ENCODE data around the gene SORCS1.
"Not testable (repeated sequence)": the region's sequence is repeated elsewhere in the genome, so short reads cannot be mapped to it uniquely, and the experiment has no call there.

The SORCS1 gene

DNA sequence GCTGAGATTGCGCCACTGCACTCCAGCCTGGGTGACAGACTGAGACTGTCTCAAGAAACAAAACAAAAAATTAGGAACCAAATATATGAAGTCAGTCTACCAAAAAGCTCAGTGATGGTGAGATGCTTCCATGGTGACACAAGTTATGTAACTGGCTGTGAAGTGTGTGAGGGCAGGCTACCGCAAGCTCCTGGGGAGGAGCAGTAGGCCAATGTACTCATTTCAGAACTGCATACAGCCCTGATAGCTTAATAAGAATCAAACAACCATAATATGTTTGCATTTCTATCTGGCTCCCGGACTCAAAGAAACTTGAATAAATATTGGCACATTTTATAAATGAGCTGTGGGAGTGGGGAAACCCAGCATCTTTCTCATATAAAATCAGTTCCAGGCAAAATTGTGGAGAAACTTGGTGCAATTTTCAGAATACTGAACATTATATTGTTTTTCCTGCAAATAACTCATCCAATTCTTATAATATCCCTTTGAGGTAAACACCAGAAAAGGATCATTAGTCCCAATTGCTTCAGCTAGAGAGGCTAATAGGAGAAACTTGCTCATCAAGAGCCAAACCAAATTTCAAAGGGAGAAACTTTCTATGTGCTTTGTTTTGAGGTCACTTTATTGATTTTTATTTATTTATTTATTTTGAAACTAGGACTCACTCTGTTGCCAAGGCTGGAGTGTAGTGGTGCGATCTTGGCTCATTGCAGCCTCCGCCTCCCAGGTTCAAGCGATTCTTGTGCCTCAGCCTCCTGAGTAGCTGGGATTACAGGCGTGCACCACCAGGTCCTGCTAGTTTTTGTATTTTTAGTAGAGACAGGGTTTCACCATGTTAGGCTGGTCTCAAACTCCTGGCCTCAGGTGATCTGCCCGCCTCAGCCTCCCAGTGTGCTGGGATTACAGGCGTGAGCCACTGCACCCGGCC, 127.0 kb downstream of the SORCS1 start:
- DNase-seq, result no peak

DNA sequence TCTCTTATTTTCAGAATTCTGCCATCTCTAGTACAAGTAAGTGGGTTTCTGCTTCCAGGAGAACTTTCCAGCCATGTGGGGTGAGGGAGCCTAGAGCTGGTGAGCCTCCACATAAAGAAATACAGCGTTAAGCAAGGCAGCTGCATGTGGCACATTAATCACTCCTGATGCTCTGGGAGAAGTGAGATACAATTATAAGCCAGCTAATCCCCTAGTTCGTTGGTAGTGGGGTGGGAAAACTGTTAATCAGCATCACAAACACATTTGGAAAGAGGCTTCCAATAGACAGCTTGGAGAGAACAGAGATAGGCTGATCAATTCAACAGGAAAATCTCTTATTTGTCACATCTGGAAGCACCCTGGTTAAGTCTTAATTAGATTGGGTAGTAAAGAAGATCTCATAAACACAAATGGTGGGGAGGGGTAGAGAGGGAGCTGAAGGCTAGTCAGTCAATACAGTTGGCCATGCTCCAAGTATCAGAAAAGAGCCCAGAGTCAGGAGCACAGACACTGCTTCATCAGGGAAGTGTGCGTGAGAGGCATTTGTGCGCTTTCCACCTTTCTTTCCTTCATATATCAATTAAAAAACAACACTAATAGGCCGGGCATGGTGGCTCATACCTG, 130.6 kb downstream of the SORCS1 start:
- no peak for DNase-seq

DNA sequence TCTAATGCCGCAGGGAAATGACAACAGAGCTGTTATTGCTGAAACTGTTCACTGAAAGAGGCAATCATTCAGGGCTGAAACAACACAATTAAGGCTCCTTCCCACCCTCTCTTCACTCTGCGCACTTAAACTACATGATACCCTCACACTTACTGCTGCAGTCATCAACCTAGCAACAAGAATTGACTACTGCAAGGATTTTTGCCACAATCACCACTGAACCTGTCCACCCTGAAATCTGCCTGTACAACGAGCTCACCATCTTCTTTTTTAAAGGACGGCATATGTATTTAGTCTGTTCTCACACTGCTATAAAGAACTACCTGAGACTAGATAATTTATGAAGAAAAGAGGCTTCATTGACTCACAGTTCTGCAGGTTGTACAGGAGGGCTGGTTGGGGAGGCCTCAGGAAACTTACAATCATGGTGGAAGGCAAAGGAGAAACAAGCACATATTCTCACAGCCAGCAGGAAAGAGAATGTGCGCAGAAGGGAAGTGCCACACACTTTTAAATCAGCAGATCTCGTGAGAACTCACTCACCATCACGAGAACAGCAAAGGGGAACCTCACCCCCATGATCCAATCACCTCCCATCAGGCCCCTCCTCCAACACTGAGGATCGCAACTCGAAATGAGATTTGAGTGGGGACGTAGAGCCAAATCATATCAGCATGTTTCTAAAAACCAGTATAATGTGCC, 131.7 kb downstream of the SORCS1 start:
- no peak for DNase-seq

DNA sequence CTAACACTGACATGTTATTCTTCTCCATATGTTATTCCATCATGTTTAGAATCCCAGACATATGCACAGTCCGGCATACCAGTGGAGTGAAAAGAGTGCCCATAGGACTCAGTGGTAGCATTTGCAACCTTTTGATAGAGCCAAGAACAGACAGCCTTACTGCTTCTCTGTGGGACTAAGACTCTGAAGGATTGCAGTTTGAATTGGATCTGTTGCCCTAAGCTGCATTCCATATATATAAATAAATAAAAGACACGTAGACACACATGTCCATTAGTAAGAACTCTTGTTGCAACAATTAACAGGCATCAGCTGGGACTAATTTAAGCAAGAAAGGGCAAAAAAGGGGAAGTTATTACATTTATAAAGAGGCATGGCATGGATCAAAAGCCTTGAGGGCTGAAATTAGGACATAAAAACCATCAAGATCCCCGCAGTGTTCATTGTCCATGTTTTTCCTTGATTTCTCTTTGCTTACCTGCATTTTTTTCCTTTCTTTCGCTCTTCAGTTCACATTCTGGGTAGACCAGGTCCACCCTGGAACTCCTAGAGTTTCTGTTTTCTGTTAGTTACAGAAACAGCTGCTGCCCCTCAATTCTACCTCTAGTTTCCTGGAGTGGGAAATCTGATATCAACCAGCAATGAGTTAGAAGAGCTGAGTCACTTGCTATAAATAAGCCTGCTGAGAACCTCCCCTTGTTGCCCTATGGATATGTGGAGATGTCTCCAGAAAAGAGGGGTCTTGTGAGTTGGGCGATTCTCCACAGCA, 132.4 kb downstream of the SORCS1 start:
- peak; percentile 7 to 24 for DNase-seq

DNA sequence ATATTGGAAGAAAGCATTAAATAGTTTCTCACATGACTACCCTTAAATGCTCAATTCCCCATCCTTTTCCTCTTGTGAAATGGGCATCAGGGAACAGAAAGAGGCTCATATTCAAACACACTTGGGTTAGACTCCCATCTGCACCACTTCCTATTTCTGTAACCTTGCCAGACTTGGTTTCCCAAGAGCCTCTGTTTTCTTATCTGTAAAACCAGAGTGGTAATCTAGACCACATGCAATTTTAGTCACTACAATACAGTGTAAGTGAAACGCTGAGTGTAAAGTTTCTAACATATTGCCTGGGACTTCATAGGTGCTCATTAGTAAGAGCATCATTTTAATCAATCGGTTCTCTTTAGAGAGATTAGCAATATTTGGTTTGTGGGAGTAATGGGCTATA, 136.3 kb downstream of the SORCS1 start:
- DNase-seq, result peak in 1 of 2 donors; percentile 7

DNA sequence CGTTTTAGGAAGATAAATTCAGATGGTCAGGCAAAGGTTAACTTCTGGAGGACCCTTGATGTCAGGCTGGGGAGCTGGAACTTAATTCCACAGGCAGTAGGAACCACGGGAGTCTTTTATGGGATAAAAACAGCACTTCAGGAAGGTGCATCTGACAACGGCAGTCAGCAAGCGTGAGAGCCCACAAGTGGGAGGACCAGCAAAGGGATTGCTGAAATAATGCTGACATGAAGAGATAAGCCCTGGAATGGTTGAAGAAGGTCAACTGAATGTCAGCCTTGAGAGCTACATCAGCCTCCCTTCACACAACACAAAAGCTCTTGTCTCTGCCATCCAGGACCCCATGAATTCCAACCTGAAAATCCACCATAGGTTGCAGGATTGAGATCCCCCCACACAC, 138.8 kb downstream of the SORCS1 start:
- DNase-seq, result no peak

DNA sequence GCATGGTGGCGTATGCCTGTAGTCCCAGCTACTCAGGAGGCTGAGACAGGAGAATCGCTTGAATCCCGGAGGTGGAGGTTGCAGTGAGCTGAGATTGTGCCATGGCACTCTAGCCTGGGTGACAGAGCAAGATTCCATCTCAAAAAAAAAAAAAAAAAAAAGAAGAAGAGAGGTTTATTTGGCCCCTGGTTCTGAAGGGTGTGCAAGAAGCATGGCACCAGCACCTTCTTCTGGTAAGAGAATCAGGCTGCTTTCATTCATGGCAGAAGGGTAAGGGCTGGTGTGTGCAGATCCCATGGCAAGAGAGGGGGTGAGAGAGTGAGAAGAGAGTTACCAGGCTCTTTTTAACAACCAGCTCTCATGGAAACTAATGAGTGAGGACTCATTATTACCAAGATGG, 140.5 kb downstream of the SORCS1 start:
- not testable (repeated sequence) for DNase-seq

DNA sequence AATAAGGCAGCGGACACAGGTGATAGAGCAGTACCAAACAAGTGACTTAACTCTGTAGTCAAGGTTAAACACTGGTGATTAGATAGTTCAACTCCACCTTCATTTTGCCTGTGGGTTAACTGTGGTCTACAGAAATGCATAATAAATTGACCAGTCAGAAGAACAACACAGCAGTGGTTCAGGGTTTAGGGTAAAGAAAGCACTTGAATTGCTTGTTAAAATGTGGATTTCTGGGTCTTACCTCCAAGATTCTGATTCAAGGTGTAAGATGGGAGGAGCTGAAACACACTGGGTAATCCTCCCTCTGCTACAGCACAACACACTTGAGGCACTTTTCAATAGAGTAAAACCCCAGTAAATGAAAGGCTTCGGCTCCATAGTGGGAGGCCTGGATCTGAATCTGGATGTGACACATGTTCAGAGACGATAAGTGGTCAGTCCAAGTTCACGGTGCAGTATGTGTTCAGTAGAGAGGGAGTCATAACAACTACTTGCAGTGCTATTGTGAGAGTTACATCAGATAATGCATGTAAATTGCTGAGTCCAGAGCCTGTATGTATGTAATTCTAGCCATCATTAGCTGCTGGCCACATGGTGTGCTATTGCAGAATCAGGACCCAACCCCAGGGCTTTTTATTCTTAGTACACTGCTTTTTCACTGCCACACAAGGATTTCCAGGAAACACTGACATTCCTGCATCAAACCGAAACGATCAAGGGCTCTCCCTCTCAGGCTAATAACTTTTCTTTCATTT, 141.7 kb downstream of the SORCS1 start:
- no peak for DNase-seq

DNA sequence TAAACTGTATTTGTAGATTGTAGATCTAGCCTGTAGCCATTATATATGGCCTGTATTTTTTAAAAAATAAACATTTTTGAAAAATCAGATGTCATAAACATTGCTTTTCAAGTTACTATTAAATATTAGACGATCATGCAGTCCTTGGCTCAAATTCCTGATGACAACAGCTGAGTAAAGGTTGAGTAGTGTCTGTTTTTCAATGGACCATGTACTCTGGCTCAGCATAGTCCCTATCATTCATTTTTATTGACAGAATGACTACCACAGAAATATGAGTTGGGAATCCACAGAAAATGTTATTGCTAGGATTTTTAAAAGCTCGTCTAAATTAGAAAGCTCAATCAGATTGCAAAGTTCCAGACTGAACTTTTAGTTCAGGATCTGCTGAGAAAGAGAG, 145.4 kb downstream of the SORCS1 start:
- DNase-seq, result no peak

DNA sequence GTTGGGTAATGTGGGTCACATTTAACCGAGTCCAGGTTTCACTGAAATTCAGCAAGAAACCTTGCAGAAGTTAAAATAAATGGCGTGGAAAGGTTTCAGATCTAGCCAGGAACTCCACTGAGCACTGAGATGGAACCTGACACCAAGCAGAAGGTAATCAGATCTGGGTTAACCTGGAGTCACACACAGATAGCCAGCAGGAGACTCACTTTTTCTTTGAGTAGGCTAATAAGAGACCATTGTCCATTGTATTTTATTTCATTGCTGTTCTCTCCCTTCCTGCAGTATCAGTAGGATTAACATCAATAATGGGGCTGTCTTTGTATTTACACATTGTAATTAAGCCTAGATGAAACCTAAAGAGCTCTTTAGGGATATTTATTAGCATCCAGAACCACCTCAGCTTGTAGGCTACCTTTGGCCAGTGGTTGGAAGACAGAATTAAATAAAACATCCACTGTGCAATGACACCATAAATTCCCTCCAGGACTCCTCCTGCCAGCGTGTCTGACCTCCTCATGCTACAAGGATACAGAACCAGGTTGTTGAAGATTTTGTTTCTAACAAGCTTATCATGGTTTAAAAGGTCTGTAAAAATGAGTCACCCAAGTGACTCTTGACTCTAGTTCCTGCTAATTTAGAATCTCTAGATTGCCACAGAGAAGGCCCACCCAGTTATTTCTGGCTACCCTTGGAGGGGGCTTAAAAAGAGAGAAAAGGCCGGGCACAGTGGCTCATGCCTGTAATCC, 151.1 kb downstream of the SORCS1 start:
- no peak for DNase-seq

DNA sequence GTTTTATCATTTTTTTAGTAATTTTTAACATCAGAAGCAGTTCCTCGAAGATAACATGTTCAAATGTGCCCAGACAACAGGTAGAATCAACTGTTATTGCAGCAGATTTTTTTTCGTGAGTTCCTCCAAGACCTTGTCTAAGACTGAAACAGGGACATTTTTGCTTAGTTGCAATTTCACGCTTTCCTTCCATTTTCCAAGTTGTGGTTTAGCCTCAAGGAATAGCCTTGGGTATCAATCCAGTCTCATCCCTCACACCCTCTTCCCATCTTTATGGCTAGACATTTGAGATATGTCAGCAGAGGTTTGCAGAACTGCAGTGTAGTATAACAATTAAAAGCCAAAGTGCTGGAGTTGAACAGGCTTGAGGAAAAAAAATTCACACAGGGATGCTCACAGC, 152.5 kb downstream of the SORCS1 start:
- no peak for DNase-seq

DNA sequence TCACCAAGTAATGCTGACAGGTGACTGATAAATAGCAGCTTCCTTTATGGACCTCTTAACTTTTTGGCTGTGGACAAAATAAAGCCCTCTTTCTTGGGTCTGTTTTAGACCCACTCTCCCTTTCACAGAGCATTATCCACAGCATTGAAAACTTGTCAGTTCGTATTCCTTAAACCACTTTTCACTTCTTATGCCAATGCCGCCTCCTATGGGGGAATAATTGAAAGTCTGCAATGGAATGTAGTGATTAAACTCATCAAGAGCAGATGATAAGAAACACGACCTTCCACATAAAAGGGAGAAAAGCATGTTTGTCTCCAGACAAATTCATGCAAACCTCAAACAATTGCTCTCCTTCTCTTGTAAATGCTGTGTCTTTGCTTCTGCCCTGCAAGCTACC, 153.4 kb downstream of the SORCS1 start:
- DNase-seq, result peak; percentile 14 to 52

DNA sequence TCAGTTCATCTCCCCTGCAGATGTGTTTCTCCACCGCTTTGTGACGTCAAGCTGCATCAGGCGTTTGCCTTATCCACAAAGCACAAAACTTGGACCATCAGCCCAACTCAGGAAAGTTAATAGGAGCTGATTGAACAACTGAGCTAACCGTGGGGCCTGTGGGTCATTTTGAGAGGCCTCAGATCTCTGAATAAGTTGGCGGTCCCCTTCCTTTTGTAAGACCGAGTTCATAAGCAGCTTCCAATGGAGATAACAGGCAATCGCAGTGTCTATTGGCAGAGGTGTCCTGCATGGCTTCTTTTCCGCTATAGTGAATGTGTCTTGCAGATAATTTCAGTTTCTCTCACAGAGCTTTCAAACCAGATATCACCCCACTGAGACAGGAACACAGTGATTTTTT, 154.0 kb downstream of the SORCS1 start:
- DNase-seq, result no peak

DNA sequence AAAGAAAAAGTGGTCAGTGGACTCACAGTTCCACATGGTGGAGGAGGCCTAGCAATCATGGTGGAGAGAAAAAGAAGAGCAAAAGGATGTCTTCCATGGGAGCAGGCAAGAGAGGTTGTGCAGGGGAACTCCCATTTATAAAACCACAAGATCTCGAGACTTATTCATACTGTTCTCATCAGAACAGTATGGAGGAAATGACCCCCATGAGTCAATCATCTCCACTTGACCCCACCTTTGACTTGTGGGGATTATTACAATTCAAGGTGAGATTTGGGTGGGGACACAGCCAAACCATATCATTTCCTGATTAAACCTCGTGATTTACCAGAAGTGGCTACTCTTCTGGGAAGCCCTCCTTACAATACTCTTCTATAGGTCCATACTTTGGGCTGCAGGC, 160.1 kb downstream of the SORCS1 start:
- DNase-seq, result no peak

DNA sequence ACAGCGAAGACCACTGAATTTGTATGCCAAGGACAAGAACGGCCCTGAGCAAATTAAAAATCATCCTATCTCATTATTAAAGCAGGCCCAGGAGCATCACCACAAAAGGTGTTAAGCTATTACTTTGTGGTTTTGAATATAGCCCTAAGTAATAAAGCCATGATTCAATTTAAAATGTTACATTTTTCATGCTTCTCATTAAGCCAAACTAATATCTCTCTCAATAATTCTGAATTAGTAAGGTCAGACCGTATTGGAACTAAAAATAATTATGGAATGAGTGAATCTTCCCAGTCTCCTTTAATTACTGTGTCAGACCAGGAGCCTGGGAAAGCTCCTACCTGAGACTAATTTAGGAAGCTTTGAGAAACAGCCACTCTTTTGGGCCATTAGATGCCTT, 162.4 kb downstream of the SORCS1 start:
- no peak for DNase-seq

DNA sequence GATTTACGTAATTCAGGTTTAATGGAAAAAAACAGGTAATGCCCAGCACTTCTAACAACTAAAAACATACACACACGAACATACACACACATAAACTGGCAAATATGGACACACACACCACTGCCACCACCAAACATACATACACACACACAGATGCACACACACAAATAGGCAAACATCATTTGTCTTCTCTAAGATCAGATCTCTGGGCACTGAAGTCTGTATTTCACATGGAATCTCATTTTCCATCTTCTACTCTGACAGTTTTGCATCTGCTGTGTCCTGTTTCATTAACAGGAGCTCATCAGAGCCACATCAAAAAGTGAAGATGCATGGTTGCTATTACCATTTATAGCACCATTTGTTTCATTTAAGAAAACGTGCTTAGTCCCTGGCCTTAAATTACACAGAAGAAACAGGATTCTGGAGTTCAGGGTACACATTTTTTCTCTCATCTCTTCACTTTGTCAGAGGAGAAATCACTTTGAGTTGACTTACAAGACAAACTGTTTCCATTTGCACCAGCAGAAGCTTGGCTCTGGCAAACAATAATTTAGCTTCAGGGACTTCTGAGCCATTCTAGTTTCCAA, 165.3 kb downstream of the SORCS1 start:
- DNase-seq, result no peak

DNA sequence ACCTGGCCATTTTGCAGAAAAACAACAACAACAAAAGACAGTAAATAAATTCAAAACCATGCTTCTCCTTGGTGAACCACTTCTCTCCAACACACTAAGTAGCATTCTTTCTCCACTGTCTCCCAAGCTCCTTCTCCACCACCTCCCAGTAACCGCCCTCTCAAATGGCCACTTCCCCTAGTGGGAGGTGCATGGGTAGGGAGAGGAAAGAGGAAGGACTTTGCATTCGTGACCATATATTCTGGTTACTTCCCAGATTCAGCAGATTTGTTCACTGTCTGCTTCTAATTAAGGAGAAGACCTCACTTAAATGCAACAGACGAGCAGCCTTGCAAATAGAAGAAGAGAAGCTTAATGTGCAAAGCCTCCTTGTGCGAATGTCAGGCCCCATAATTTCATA, 166.8 kb downstream of the SORCS1 start:
- DNase-seq, result peak; percentile 87 to 90

DNA sequence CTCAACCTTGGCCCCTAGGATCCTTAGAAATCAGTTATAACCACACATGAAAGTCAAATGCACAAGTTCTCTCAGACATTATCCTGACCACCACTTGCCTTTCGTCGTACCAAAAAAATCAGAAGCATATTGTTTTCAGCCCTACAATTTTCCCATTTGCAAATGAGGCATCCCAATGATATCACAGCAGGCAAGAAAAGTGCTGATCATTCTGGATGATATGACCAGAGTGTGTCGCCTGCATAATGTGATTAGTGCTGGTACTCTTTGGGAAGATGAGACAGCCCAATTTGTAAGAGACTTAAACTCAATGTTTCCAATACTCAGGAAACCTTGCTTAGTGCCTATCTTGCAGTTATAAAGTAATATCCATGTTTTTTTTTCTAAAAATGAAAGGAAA, 168.0 kb downstream of the SORCS1 start:
- no peak for DNase-seq

DNA sequence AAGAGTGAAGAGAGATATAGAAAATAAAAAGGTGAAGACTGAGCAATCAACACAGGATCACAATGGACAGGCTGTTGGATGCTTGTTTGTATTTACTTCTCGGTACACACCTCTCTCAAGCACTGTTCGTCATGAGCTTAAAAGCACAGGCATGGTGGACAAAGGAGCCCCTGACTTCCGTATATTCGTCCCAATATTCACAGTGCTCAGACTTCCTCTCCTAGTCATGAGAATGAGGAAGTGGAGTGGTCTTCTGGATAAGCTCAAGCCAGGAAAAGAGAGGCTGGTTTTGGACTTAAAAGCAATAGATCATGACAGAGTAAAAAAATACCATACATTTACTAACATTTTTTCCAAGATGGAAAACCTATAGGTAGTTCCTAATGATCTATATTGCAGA, 172.5 kb downstream of the SORCS1 start:
- peak; percentile 50 to 64 for DNase-seq

DNA sequence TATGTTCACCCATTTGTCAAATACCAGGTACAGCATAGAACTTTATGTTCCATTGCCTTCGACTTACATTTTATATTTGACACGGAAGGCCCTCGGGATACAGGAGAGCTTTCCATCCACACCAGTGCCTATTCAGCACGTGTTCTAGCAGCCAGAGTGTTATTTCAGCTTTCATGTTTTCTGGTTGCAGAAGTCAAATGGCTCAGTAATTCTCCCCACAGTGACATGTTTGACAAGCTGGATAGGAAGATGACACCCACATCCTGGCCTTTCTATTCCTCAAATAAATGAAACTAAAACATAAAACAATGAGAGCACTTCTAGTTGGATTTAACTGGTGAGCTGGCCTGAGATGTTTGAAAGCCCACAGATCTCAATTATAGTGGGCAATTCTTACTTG, 173.4 kb downstream of the SORCS1 start:
- DNase-seq, result peak; percentile 27 to 33

DNA sequence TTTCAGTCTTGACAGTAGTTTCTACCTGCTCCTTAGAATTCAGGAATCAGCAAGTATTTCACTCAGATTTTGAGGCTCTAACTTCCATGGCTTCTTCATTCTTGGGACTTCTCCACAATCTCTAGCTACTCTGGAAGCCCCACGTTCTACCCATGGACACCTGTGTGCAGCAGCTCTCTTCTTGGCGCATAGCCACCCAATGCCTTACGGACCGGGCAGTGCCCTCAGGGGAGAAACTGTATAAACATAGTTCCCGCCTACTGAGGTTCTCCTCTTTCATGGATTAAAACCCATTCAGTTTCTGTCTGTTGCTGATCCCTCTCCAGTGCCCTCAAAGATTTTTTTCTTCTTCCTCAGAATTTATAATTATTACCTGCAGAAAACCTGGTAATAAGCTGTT, 177.1 kb downstream of the SORCS1 start:
- no peak for DNase-seq

Data from inflammatory macrophage treated with lipopolysaccharide for 1 hour (primary cell).